Tibial nerve (tissue), 4 donors: ENCODE results near the gene VSTM4. TPM values are rescaled to one million over a fixed set of nuclear protein-coding genes. Genes with fewer than 3 reads are reported as not detected.

Experiments
- DNase-seq, 2 donors: peaks; one replicate each; pipeline ENCODE4 v3.0.0-alpha.2; 2019; ENCODE audit warnings: low spot score in 2 of 2
- H3K27ac ChIP-seq, 4 donors: fragments of 200-600 bp; sonication (generic) in 3 of 4; one replicate each; pipeline ENCODE4 v1.5.1; 2017 to 2019; ENCODE audit warnings: mild to moderate bottlenecking in 1 of 4
- H3K27me3 ChIP-seq, 2 donors: fragments of 200-600 bp; sonication (generic) in 1 of 2; one replicate each; pipeline versions ENCODE4 v1.5.1 to v1.6.0; 2017 to 2019
- H3K36me3 ChIP-seq, 3 donors: fragments of 200-600 bp; sonication (generic); one replicate each; pipeline ENCODE4 v1.5.1; 2018 to 2019
- H3K4me1 ChIP-seq, 4 donors: fragments of 200-600 bp; sonication (generic) in 3 of 4; one replicate each; pipeline ENCODE4 v1.5.1; 2017 to 2019
- H3K4me3 ChIP-seq, 4 donors: fragments of 200-600 bp; sonication (generic) in 3 of 4; one replicate each; pipeline ENCODE4 v1.5.1; 2017 to 2019; ENCODE audit warnings: mild to moderate bottlenecking in 1 of 4, moderate library complexity in 1 of 4
- H3K9me3 ChIP-seq, 4 donors: fragments of 200-600 bp; sonication (generic) in 3 of 4; one replicate each; pipeline ENCODE4 v1.5.1; 2017 to 2019
- EP300 ChIP-seq, 2 donors: sonication (generic); formaldehyde crosslinking; IDR thresholded peaks; one replicate each; pipeline ENCODE4 v1.6.1; 2017; ENCODE audit warnings: antibody characterized with exemption in 2 of 2, mild to moderate bottlenecking in 1 of 2
- POLR2A ChIP-seq, 2 donors: fragments of 450-650 bp; IDR thresholded peaks; one replicate each; pipeline ENCODE4 v1.6.1; 2017; ENCODE audit warnings: antibody characterized with exemption in 2 of 2, mild to moderate bottlenecking in 2 of 2, moderate library complexity in 2 of 2
- WGBS, 2 donors: methylation state at CpG; one replicate each; pipeline ENCODE4 v1.1.5; 2018; 5-methylcytosine and 5-hydroxymethylcytosine counted together
- total RNA-seq, 4 donors: library from RNA; depleted of rRNA; stranded (reverse); fragments of >200 nt; gene quantifications; one replicate each; pipeline ENCODE4 v1.1.0, GENCODE V29; 2016
- TF ChIP-seq, protein P1 (sequence below), 5 experiments: fragments of 200-600 bp in 3 of 5; fragments of 450-650 bp in 2 of 5; sonication (generic) in 3 of 5; IDR thresholded peaks; one replicate each; pipeline ENCODE4 v1.5.1; 2016 to 2019; ENCODE audit warnings: antibody characterized with exemption in 5 of 5, mild to moderate bottlenecking in 3 of 5, moderate library complexity in 2 of 5

The VSTM4 gene
- total RNA-seq, 4 donors from 2014 or later: 9.8 to 18.2 (median 12.8) TPM

DNA sequence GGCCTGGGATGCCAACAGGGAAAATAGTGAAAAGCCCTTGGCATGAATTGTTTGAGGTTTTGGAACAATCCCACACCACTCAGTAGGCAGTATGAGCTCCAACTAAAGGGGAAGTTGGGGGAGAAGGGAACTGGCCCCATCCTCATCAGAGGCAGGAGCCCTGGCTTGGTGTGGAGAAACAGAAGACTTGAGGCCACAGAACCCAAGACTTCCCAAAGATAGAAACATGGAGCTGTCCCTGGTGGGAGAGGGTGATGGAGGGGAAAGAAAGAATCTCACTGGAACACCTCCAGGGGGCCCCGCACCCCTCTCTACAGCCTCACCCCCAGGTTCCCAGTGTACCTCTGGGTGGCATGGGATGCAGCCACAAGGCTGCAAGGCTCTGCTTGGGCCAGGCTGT lies 85.7 kb downstream of the VSTM4 start:
- WGBS, 2 donors: 100% methylated on average over 1 of the region's 1 CpG
- TF ChIP-seq, protein P1, sequence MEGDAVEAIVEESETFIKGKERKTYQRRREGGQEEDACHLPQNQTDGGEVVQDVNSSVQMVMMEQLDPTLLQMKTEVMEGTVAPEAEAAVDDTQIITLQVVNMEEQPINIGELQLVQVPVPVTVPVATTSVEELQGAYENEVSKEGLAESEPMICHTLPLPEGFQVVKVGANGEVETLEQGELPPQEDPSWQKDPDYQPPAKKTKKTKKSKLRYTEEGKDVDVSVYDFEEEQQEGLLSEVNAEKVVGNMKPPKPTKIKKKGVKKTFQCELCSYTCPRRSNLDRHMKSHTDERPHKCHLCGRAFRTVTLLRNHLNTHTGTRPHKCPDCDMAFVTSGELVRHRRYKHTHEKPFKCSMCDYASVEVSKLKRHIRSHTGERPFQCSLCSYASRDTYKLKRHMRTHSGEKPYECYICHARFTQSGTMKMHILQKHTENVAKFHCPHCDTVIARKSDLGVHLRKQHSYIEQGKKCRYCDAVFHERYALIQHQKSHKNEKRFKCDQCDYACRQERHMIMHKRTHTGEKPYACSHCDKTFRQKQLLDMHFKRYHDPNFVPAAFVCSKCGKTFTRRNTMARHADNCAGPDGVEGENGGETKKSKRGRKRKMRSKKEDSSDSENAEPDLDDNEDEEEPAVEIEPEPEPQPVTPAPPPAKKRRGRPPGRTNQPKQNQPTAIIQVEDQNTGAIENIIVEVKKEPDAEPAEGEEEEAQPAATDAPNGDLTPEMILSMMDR (IDR thresholded peaks at IDR 0.05): no peak
- no peak for TF ChIP-seq POLR2A (IDR thresholded peaks at IDR 0.05)
- no peak for TF ChIP-seq EP300 (IDR thresholded peaks at IDR 0.05)
- no peaks in the 10 kb centered on the region for H3K36me3 ChIP-seq
- no peaks in the 10 kb centered on the region for H3K9me3 ChIP-seq
- DNase-seq: no peak
- H3K27ac ChIP-seq: no peak overlapping the region
- H3K4me1 ChIP-seq: peaks cover 0 to 10% (median 0%) of the 10 kb centered on the region in 4 donors
- H3K4me3 ChIP-seq: no peak overlapping the region
- H3K27me3 ChIP-seq: no peaks in the 10 kb centered on the region

DNA sequence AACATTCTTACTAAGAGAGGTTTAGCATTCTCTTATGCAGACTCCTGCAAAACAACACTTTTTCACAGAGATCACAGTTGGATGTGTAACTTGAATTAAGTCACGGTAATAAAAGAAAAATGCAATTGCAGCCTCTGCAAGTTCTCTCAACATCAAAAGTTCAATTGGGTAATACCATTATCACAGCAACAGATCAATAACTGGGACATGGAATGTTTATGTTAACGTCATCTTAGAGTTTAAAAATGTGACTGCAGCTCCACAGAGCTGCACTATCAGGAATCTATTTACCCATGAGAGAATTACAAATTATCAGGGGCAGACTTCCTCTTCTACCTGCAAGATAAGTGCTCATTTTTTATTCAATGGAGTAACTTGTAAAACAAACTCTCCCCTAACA lies 86.7 kb downstream of the VSTM4 start:
- Histone ChIP-seq H3K4me1 (peaks cover 0 to 17% (median 3%) of the 10 kb centered on the region in 4 donors), H3K36me3 (no peaks in the 10 kb centered on the region), H3K9me3 (no peaks in the 10 kb centered on the region), H3K27ac (no peak overlapping the region), H3K4me3 (no peak overlapping the region), H3K27me3 (no peaks in the 10 kb centered on the region)
- TF ChIP-seq, protein P1 (IDR thresholded peaks at IDR 0.05): no peak
- TF ChIP-seq EP300 (IDR thresholded peaks at IDR 0.05) (no peak), POLR2A (IDR thresholded peaks at IDR 0.05) (no peak)
- no peak for DNase-seq
- WGBS, 2 donors: 77 to 84% methylated on average over 2 of the region's 2 CpGs

- H3K4me3 ChIP-seq: no peak overlapping the region
- DNase-seq: no peak
- TF ChIP-seq, protein P1 (IDR thresholded peaks at IDR 0.05): no peak
- H3K4me1 ChIP-seq: peaks cover 0 to 24% (median 3%) of the 10 kb centered on the region in 4 donors
- peak overlapping the region in 1 of 4 donors; percentile 81 for H3K27ac ChIP-seq
- H3K36me3 ChIP-seq: no peaks in the 10 kb centered on the region
- 80 to 88% methylated on average over 4 to 7 of the region's 7 CpGs for WGBS, 2 donors
- H3K27me3 ChIP-seq: no peaks in the 10 kb centered on the region
- no peaks in the 10 kb centered on the region for H3K9me3 ChIP-seq
Measured at GRCh38 chr10:49025347-49025983, 89.9 kb downstream of the VSTM4 start.

GRCh38 chr10:49024484-49024883 lies 90.8 kb downstream of the VSTM4 start:
- 47 to 61% methylated on average over 3 of the region's 3 CpGs for WGBS, 2 donors
- Histone ChIP-seq H3K4me1 (peaks cover 0 to 24% (median 3%) of the 10 kb centered on the region in 4 donors), H3K27me3 (no peaks in the 10 kb centered on the region), H3K27ac (peak overlapping the region in 3 of 4 donors; percentile 21 to 81 (median 68)), H3K9me3 (no peaks in the 10 kb centered on the region), H3K36me3 (no peaks in the 10 kb centered on the region), H3K4me3 (no peak overlapping the region)
- TF ChIP-seq EP300 (IDR thresholded peaks at IDR 0.05) (no peak), POLR2A (IDR thresholded peaks at IDR 0.05) (no peak)
- TF ChIP-seq, protein P1 (IDR thresholded peaks at IDR 0.05): no peak
- DNase-seq: no peak

GRCh38 chr10:49023752-49024151 lies 91.6 kb downstream of the VSTM4 start:
- H3K36me3 ChIP-seq: peaks cover 0 to 3% (median 0%) of the 10 kb centered on the region in 3 donors
- H3K4me1 ChIP-seq: peaks cover 0 to 24% (median 3%) of the 10 kb centered on the region in 4 donors
- H3K27me3 ChIP-seq: no peaks in the 10 kb centered on the region
- TF ChIP-seq, protein P1 (IDR thresholded peaks at IDR 0.05): no peak
- no peak for TF ChIP-seq POLR2A (IDR thresholded peaks at IDR 0.05)
- TF ChIP-seq EP300 (IDR thresholded peaks at IDR 0.05): peak in 1 of 2 donors; percentile 55
- H3K9me3 ChIP-seq: no peaks in the 10 kb centered on the region
- DNase-seq: peak in 1 of 2 donors; percentile 16
- no peak overlapping the region for H3K4me3 ChIP-seq
- peak overlapping the region in 3 of 4 donors; percentile 21 to 81 (median 68) for H3K27ac ChIP-seq
- WGBS, 2 donors: 17 to 35% methylated on average over 5 of the region's 5 CpGs
